ENCODE results near the gene NRN1. TPM values are rescaled to one million over a fixed set of nuclear protein-coding genes. Genes with fewer than 3 reads are reported as not detected.

Gene NRN1
- total RNA-seq, 1 experiment from 2014 or later: not detected

DNA sequence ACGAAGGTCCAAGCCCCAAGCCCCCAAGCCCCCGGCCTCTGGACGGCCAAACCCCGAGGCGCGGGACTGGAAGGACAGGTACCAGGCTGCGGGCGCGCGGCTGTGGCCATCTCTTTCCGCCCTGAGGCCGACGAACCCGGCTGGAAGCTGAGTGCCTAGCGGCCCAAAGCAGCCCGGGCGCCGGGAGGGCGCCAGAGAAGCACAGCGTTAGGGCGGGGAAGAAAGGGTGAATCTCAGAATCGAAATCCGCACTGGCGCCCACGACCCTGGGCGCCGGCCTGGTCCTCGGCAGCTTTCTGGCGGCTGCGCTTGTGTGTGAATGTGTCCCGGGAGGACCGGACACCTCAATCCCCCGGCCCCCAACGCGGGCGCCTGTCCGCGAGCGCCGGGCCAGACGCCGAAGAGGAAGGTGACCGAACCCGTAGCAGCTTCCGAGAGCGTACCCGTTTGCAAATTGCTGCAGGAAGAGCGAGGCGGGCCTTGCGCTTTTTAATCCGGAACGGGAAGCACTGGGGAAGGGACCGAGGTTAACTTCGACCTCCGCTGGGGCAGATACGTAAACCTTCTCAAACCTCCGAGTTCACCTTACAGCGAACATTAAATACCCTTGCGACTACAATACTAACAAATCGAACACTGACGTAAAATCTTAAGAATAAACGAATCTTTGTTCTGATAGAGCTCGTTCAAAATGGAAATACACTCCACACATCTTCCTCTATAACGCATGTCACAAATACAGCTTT is 2.9 kb downstream of the NRN1 start:
- H3K36me3 ChIP-seq (ENCODE audit: control insufficient read depth, insufficient read depth, low read length): no peaks in the 10 kb centered on the region
- ChIA-PET CTCF (no interaction called here), POLR2A (no interaction called here)
- no peaks in the 10 kb centered on the region; the same call in 1 of the 2 replicates for H3K27me3 ChIP-seq (replicated peaks; ENCODE audit: control insufficient read depth, insufficient read depth, low read length)
- H3K27ac Mint-ChIP-seq (ENCODE audit: unreplicated experiment): no peak overlapping the region
- no TSS peak for BruUV-seq (replicated peaks)
- peaks cover 6% of the 10 kb centered on the region for H3K36me3 Mint-ChIP-seq (ENCODE audit: insufficient read depth, unreplicated experiment)
- peaks cover 17% of the 10 kb centered on the region for H3K4me1 ChIP-seq
- no peak overlapping the region for H3K4me3 ChIP-seq (ENCODE audit: low read depth, low read length)
- TF ChIP-seq, protein P1, sequence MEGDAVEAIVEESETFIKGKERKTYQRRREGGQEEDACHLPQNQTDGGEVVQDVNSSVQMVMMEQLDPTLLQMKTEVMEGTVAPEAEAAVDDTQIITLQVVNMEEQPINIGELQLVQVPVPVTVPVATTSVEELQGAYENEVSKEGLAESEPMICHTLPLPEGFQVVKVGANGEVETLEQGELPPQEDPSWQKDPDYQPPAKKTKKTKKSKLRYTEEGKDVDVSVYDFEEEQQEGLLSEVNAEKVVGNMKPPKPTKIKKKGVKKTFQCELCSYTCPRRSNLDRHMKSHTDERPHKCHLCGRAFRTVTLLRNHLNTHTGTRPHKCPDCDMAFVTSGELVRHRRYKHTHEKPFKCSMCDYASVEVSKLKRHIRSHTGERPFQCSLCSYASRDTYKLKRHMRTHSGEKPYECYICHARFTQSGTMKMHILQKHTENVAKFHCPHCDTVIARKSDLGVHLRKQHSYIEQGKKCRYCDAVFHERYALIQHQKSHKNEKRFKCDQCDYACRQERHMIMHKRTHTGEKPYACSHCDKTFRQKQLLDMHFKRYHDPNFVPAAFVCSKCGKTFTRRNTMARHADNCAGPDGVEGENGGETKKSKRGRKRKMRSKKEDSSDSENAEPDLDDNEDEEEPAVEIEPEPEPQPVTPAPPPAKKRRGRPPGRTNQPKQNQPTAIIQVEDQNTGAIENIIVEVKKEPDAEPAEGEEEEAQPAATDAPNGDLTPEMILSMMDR (IDR thresholded peaks at IDR 0.05; ENCODE audit: insufficient read depth in 1 of 2, low read depth in 1 of 2, low read length in 1 of 2, severe bottlenecking in 1 of 2, unreplicated experiment in 1 of 2): no peak
- H3K27me3 Mint-ChIP-seq (ENCODE audit: insufficient read depth, unreplicated experiment): peaks cover 33% of the 10 kb centered on the region
- no peaks in the 10 kb centered on the region for H3K9me3 Mint-ChIP-seq (ENCODE audit: unreplicated experiment)
- H3K9me3 ChIP-seq: no peaks in the 10 kb centered on the region
- no peak for DNase-seq
- no peaks in the 10 kb centered on the region for H3K4me1 Mint-ChIP-seq (ENCODE audit: low read depth, unreplicated experiment)
- intact Hi-C loops (cut with micrococcal nuclease; ENCODE audit: unreplicated experiment): no loop called here
- H3K4me3 Mint-ChIP-seq (ENCODE audit: unreplicated experiment): no peak overlapping the region

DNA sequence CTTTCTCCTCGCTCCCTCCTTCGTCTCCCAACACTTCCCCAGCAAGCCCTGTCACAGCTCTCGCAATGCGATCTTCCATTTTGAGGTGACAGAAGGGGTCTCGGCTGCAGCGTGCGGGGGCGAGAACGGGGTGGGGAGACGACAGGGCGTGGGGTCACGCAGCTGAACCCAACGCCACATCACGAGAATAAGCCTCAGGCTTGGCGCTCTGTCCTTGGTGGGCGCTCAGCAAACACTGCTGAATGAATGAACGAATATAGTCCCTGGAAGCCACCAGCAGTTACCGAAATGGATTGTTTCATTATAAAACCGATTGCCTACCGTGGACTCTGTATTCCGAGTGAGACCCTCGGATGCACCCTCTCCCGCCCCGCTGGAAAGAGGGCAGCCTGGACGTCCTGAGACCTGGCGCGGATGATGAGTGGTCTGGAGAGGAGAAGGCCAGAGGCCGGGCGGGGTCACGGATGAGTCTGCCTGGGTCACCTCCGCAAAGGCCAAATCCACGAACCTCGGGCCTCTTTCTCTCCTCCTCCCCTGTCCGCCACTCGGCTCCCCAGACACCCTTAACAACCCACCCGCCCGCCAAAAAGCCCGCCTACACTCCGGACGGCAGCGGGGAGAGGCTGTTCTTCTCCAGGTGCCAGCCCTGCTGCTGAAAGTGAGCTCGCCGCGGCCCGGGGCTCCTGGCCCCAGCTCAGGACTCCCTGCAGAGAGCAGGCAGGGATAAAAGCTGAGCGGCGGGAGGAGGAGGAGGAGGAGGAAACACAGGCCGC is 3.7 kb downstream of the NRN1 start:
- Mint-ChIP-seq H3K36me3 (ENCODE audit: insufficient read depth, unreplicated experiment) (peaks cover 6% of the 10 kb centered on the region), H3K27ac (ENCODE audit: unreplicated experiment) (no peak overlapping the region), H3K4me3 (ENCODE audit: unreplicated experiment) (no peak overlapping the region), H3K9me3 (ENCODE audit: unreplicated experiment) (no peaks in the 10 kb centered on the region), H3K4me1 (ENCODE audit: low read depth, unreplicated experiment) (no peaks in the 10 kb centered on the region), H3K27me3 (ENCODE audit: insufficient read depth, unreplicated experiment) (peaks cover 29% of the 10 kb centered on the region)
- Histone ChIP-seq H3K9me3 (no peaks in the 10 kb centered on the region), H3K36me3 (ENCODE audit: control insufficient read depth, insufficient read depth, low read length) (no peaks in the 10 kb centered on the region), H3K4me3 (ENCODE audit: low read depth, low read length) (no peak overlapping the region), H3K4me1 (peaks cover 17% of the 10 kb centered on the region), H3K27me3 (replicated peaks; ENCODE audit: control insufficient read depth, insufficient read depth, low read length) (no peaks in the 10 kb centered on the region; the same call in 1 of the 2 replicates)
- TF ChIP-seq, protein P1 (IDR thresholded peaks at IDR 0.05; ENCODE audit: insufficient read depth in 1 of 2, low read depth in 1 of 2, low read length in 1 of 2, severe bottlenecking in 1 of 2, unreplicated experiment in 1 of 2): no peak
- ChIA-PET POLR2A (no interaction called here), CTCF (no interaction called here)
- intact Hi-C loops (cut with micrococcal nuclease; ENCODE audit: unreplicated experiment): no loop called here
- BruUV-seq (replicated peaks): no TSS peak
- no peak for DNase-seq

DNA sequence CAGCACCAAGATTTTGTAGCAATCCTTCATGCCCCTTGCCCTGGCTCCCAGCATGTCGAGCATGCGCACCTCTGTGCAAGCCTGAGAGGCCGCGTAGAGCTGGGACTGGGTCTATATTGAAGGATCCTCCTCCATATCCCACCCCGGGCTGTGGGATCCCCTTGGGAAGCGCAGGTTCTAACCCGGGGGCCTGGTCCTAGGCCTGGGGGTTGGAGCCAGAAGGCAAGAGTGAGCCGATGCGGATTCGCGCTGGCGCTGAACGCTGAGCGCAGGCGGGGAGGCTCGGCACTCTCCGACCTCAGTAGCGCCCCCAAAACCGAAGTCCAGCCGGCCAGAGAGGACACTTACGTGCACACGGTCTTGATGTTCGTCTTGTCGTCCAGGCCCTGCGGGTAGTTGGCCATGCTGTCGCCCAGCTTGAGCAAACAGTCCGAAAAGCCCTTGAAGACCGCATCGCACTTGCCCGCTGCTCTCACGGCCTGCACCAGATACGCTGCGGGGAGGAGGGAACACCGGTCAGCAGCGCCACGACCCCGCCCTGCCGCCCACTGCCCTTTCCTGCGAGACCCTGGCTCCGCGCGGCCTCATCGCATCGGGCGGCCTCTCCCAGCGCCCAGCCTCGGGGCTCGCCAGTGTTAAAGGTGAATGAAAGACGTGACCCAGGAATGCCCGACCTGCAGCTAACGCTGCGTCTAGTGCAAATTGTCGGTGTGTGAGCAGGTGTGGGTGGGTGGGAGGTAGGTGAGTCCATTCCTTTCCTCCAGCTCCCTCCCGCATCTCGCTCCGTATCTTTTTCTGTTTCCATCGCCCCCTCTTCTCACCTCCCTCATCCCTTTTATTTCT is 4.5 kb downstream of the NRN1 start:
- no peak for DNase-seq
- H3K27ac Mint-ChIP-seq (ENCODE audit: unreplicated experiment): no peak overlapping the region
- Histone ChIP-seq H3K36me3 (ENCODE audit: control insufficient read depth, insufficient read depth, low read length) (no peaks in the 10 kb centered on the region), H3K27me3 (replicated peaks; ENCODE audit: control insufficient read depth, insufficient read depth, low read length) (no peaks in the 10 kb centered on the region), H3K4me3 (ENCODE audit: low read depth, low read length) (no peak overlapping the region), H3K4me1 (peaks cover 11% of the 10 kb centered on the region), H3K9me3 (no peaks in the 10 kb centered on the region)
- no peak overlapping the region for H3K4me3 Mint-ChIP-seq (ENCODE audit: unreplicated experiment)
- intact Hi-C loops (cut with micrococcal nuclease; ENCODE audit: unreplicated experiment): no loop called here
- no peaks in the 10 kb centered on the region for H3K4me1 Mint-ChIP-seq (ENCODE audit: low read depth, unreplicated experiment)
- H3K27me3 Mint-ChIP-seq (ENCODE audit: insufficient read depth, unreplicated experiment): peaks cover 29% of the 10 kb centered on the region
- BruUV-seq (replicated peaks): no TSS peak
- TF ChIP-seq, protein P1 (IDR thresholded peaks at IDR 0.05; ENCODE audit: insufficient read depth in 1 of 2, low read depth in 1 of 2, low read length in 1 of 2, severe bottlenecking in 1 of 2, unreplicated experiment in 1 of 2): no peak
- ChIA-PET CTCF (no interaction called here), POLR2A (interaction anchor here (0.5 kb wide), 1 partner anchor 27 kb away, joined by 4 read pairs; no protein-coding TSS in a partner anchor)
- H3K9me3 Mint-ChIP-seq (ENCODE audit: unreplicated experiment): no peaks in the 10 kb centered on the region
- H3K36me3 Mint-ChIP-seq (ENCODE audit: insufficient read depth, unreplicated experiment): peaks cover 6% of the 10 kb centered on the region
